ENCODE results near the gene OR2T27.

The OR2T27 gene

GRCh38 chr1:248618878-248619277, 36.5 kb downstream of the OR2T27 start:
- Histone ChIP-seq H3K9me3 (ENCODE audit: insufficient read depth, low read length, severe bottlenecking) (no peaks in the 10 kb centered on the region), H3K36me3 (ENCODE audit: insufficient read depth, low read length) (no peaks in the 10 kb centered on the region), H3K27ac (ENCODE audit: low read length) (no peak overlapping the region), H4K20me1 (ENCODE audit: insufficient read depth, low read length) (no peaks in the 10 kb centered on the region), H2AFZ (ENCODE audit: low read depth, low read length) (no peak overlapping the region), H3K79me2 (ENCODE audit: insufficient read depth, low read length) (no peaks in the 10 kb centered on the region), H3K4me2 (ENCODE audit: insufficient read depth, low read length) (no peak overlapping the region), H3K9ac (ENCODE audit: low read depth, low read length) (no peak overlapping the region), H3K27me3 (ENCODE audit: insufficient read depth, low read length, poor library complexity) (no peaks in the 10 kb centered on the region), H3K4me1 (ENCODE audit: insufficient read depth, low read length) (no peaks in the 10 kb centered on the region), H3K4me3 (ENCODE audit: low read depth in 1 of 2, low read length in 2 of 2) (no peak overlapping the region)
- ATAC-seq (ENCODE audit: insufficient read depth, low read depth) (peak; percentile 65; the same call in 2 of the 3 replicates), DNase-seq (peak; percentile 51)
- no peak for TF ChIP-seq EZH2 (IDR thresholded peaks at IDR 0.05; ENCODE audit: borderline replicate concordance, low read depth, low read length, severe bottlenecking)
- peak; percentile 68 for TF ChIP-seq CTCF (IDR thresholded peaks at IDR 0.05; ENCODE audit: borderline replicate concordance, extremely low read depth, low read length, poor library complexity, severe bottlenecking)

GRCh38 chr1:248618119-248618518, 37.2 kb downstream of the OR2T27 start:
- H3K36me3 ChIP-seq (ENCODE audit: insufficient read depth, low read length) = no peaks in the 10 kb centered on the region
- no peaks in the 10 kb centered on the region for H3K9me3 ChIP-seq (ENCODE audit: insufficient read depth, low read length, severe bottlenecking)
- H3K27ac ChIP-seq (ENCODE audit: low read length) = no peak overlapping the region
- no peak overlapping the region for H2AFZ ChIP-seq (ENCODE audit: low read depth, low read length)
- no peak for ATAC-seq (ENCODE audit: insufficient read depth, low read depth)
- no peak overlapping the region for H3K4me3 ChIP-seq (ENCODE audit: low read depth in 1 of 2, low read length in 2 of 2)
- H3K4me1 ChIP-seq (ENCODE audit: insufficient read depth, low read length) = no peaks in the 10 kb centered on the region
- H4K20me1 ChIP-seq (ENCODE audit: insufficient read depth, low read length) = no peaks in the 10 kb centered on the region
- no peak overlapping the region for H3K9ac ChIP-seq (ENCODE audit: low read depth, low read length)
- H3K4me2 ChIP-seq (ENCODE audit: insufficient read depth, low read length) = no peak overlapping the region
- DNase-seq = no peak
- H3K27me3 ChIP-seq (ENCODE audit: insufficient read depth, low read length, poor library complexity) = no peaks in the 10 kb centered on the region
- no peak for TF ChIP-seq CTCF (IDR thresholded peaks at IDR 0.05; ENCODE audit: borderline replicate concordance, extremely low read depth, low read length, poor library complexity, severe bottlenecking)
- no peak for TF ChIP-seq EZH2 (IDR thresholded peaks at IDR 0.05; ENCODE audit: borderline replicate concordance, low read depth, low read length, severe bottlenecking)
- H3K79me2 ChIP-seq (ENCODE audit: insufficient read depth, low read length) = no peaks in the 10 kb centered on the region

- no peak overlapping the region for H3K9ac ChIP-seq (ENCODE audit: low read depth, low read length)
- no peak overlapping the region for H3K27ac ChIP-seq (ENCODE audit: low read length)
- H3K4me3 ChIP-seq (ENCODE audit: low read depth in 1 of 2, low read length in 2 of 2) = no peak overlapping the region
- no peak for DNase-seq
- no peaks in the 10 kb centered on the region for H3K79me2 ChIP-seq (ENCODE audit: insufficient read depth, low read length)
- H3K9me3 ChIP-seq (ENCODE audit: insufficient read depth, low read length, severe bottlenecking) = no peaks in the 10 kb centered on the region
- no peak for ATAC-seq (ENCODE audit: insufficient read depth, low read depth)
- no peaks in the 10 kb centered on the region for H4K20me1 ChIP-seq (ENCODE audit: insufficient read depth, low read length)
- no peaks in the 10 kb centered on the region for H3K4me1 ChIP-seq (ENCODE audit: insufficient read depth, low read length)
- no peak overlapping the region for H2AFZ ChIP-seq (ENCODE audit: low read depth, low read length)
- H3K27me3 ChIP-seq (ENCODE audit: insufficient read depth, low read length, poor library complexity) = no peaks in the 10 kb centered on the region
- no peak for TF ChIP-seq EZH2 (IDR thresholded peaks at IDR 0.05; ENCODE audit: borderline replicate concordance, low read depth, low read length, severe bottlenecking)
- no peak for TF ChIP-seq CTCF (IDR thresholded peaks at IDR 0.05; ENCODE audit: borderline replicate concordance, extremely low read depth, low read length, poor library complexity, severe bottlenecking)
- H3K4me2 ChIP-seq (ENCODE audit: insufficient read depth, low read length) = no peak overlapping the region
- no peaks in the 10 kb centered on the region for H3K36me3 ChIP-seq (ENCODE audit: insufficient read depth, low read length)
These were observed 41.6 kb downstream of the OR2T27 start for GRCh38 chr1:248613742-248614141.

- TF ChIP-seq CTCF (IDR thresholded peaks at IDR 0.05; ENCODE audit: borderline replicate concordance, extremely low read depth, low read length, poor library complexity, severe bottlenecking) (no peak), EZH2 (IDR thresholded peaks at IDR 0.05; ENCODE audit: borderline replicate concordance, low read depth, low read length, severe bottlenecking) (no peak)
- Histone ChIP-seq H3K4me3 (ENCODE audit: low read depth in 1 of 2, low read length in 2 of 2) (no peak overlapping the region), H2AFZ (ENCODE audit: low read depth, low read length) (no peak overlapping the region), H3K27me3 (ENCODE audit: insufficient read depth, low read length, poor library complexity) (no peaks in the 10 kb centered on the region), H3K4me1 (ENCODE audit: insufficient read depth, low read length) (no peaks in the 10 kb centered on the region), H3K79me2 (ENCODE audit: insufficient read depth, low read length) (no peaks in the 10 kb centered on the region), H3K4me2 (ENCODE audit: insufficient read depth, low read length) (no peak overlapping the region), H4K20me1 (ENCODE audit: insufficient read depth, low read length) (no peaks in the 10 kb centered on the region), H3K9me3 (ENCODE audit: insufficient read depth, low read length, severe bottlenecking) (no peaks in the 10 kb centered on the region), H3K9ac (ENCODE audit: low read depth, low read length) (no peak overlapping the region), H3K36me3 (ENCODE audit: insufficient read depth, low read length) (no peaks in the 10 kb centered on the region), H3K27ac (ENCODE audit: low read length) (no peak overlapping the region)
- ATAC-seq (ENCODE audit: insufficient read depth, low read depth) (no peak), DNase-seq (no peak)
These were observed 43.4 kb downstream of the OR2T27 start for GRCh38 chr1:248611883-248612414.

Measured in DND-41 (cell line).